CD14-positive monocyte (primary cell): Measurements from ENCODE around the gene KRTAP16-1. TPM values are rescaled to one million over a fixed set of nuclear protein-coding genes. Genes with fewer than 3 reads are reported as not detected.
A peak's percentile ranks its signal among the peaks of the same experiment; 100 is the strongest.

Experiments used
- DNase-seq, 3 donors: peaks; one replicate each; pipeline ENCODE4 v3.0.0-alpha.2; 2011 to 2022
- H2AFZ ChIP-seq: 2 replicates; pipeline ENCODE4 v1.6.0; 2012; ENCODE audit warnings: mild to moderate bottlenecking, low read depth, low read length, inconsistent platforms; ENCODE audit not compliant: insufficient read depth, poor library complexity, severe bottlenecking
- H3K27ac ChIP-seq, 2 donors: 1 replicate in 1 of 2; 2 replicates in 1 of 2; pipeline ENCODE4 v1.5.1; 2012 to 2013; ENCODE audit warnings: low read length in 2 of 2, control low read depth in 1 of 2, inconsistent platforms in 1 of 2, low read depth in 1 of 2, mild to moderate bottlenecking in 1 of 2
- H3K27me3 ChIP-seq, 2 donors: one replicate each; pipeline versions ENCODE4 v1.6.0 to v1.6.1; 2011 to 2013; ENCODE audit warnings: low read length in 2 of 2; ENCODE audit not compliant: control insufficient read depth in 2 of 2, insufficient read depth in 2 of 2
- H3K36me3 ChIP-seq, 2 donors: replicated peaks in 1 of 2; 1 replicate in 1 of 2; 2 replicates in 1 of 2; pipeline versions ENCODE4 v1.5.1 to v1.6.1; 2012 to 2013; ENCODE audit warnings: low read length in 2 of 2, control low read depth in 1 of 2, inconsistent platforms in 1 of 2, mild to moderate bottlenecking in 1 of 2; ENCODE audit not compliant: insufficient read depth in 2 of 2, control insufficient read depth in 1 of 2
- H3K4me1 ChIP-seq, 2 donors: 1 replicate in 1 of 2; 2 replicates in 1 of 2; pipeline versions ENCODE4 v1.5.1 to v1.6.1; 2012 to 2013; ENCODE audit warnings: low read length in 2 of 2, control low read depth in 1 of 2, inconsistent platforms in 1 of 2, mild to moderate bottlenecking in 1 of 2, moderate library complexity in 1 of 2; ENCODE audit not compliant: insufficient read depth in 2 of 2, control insufficient read depth in 1 of 2
- H3K4me2 ChIP-seq: replicated peaks from 2 replicates; pipeline ENCODE3; 2012; ENCODE audit warnings: low read length, moderate library complexity, mild to moderate bottlenecking; ENCODE audit not compliant: poor library complexity, severe bottlenecking; ENCODE audit errors: extremely low read depth
- H3K4me3 ChIP-seq, 3 experiments: fragments of 200-600 bp in 1 of 3; sonication (generic) in 1 of 3; replicated peaks in 1 of 3; 1 replicate in 2 of 3; 2 replicates in 1 of 3; pipeline ENCODE4 v1.5.1; 2011 to 2013; ENCODE audit warnings: low read length in 3 of 3, mild to moderate bottlenecking in 3 of 3, control low read depth in 2 of 3, low read depth in 2 of 3, inconsistent platforms in 1 of 3, moderate library complexity in 1 of 3
- H3K79me2 ChIP-seq: 2 replicates; pipeline ENCODE4 v1.6.0; 2012; ENCODE audit warnings: mild to moderate bottlenecking, control low read depth, inconsistent platforms, low read length, moderate library complexity; ENCODE audit not compliant: insufficient read depth
- H3K9ac ChIP-seq: 2 replicates; pipeline ENCODE4 v1.6.0; 2017; ENCODE audit warnings: low read length, mild to moderate bottlenecking; ENCODE audit not compliant: insufficient read depth, poor library complexity, severe bottlenecking
- H3K9me3 ChIP-seq, 2 donors: replicated peaks in 1 of 2; 1 replicate in 1 of 2; 2 replicates in 1 of 2; pipeline versions ENCODE4 v1.5.1 to v1.6.1; 2012 to 2013; ENCODE audit warnings: low read length in 2 of 2, control low read depth in 1 of 2; ENCODE audit not compliant: control insufficient read depth in 1 of 2, insufficient read depth in 1 of 2
- H4K20me1 ChIP-seq: 2 replicates; pipeline ENCODE4 v1.6.0; 2012; ENCODE audit warnings: mild to moderate bottlenecking, low read length, control low read depth, moderate library complexity; ENCODE audit not compliant: insufficient read depth
- H3K27ac Mint-ChIP-seq, 7 donors: one replicate each; pipeline ENCODE4 v1.8.0; 2020; ENCODE audit warnings: mild to moderate bottlenecking in 7 of 7, mixed read lengths in 7 of 7, moderate library complexity in 6 of 7, inconsistent platforms in 2 of 7
- H3K27me3 Mint-ChIP-seq, 3 donors: one replicate each; pipeline ENCODE4 v1.8.0; 2021 to 2022; ENCODE audit warnings: low read depth in 3 of 3, mild to moderate bottlenecking in 3 of 3, mixed read lengths in 3 of 3, moderate library complexity in 3 of 3, inconsistent platforms in 1 of 3
- H3K36me3 Mint-ChIP-seq, 2 donors: one replicate each; pipeline ENCODE4 v1.8.0; 2020; ENCODE audit warnings: mixed read lengths in 2 of 2, inconsistent platforms in 1 of 2, mild to moderate bottlenecking in 1 of 2
- H3K4me1 Mint-ChIP-seq: one replicate; pipeline ENCODE4 v1.8.0; 2020; ENCODE audit warnings: mild to moderate bottlenecking, mixed read lengths
- H3K4me3 Mint-ChIP-seq, 2 donors: one replicate each; pipeline ENCODE4 v1.8.0; 2020; ENCODE audit warnings: mild to moderate bottlenecking in 2 of 2, mixed read lengths in 2 of 2, moderate library complexity in 1 of 2
- H3K9me3 Mint-ChIP-seq, 7 donors: one replicate each; pipeline ENCODE4 v1.8.0; 2020 to 2022; ENCODE audit warnings: mixed read lengths in 7 of 7, mild to moderate bottlenecking in 6 of 7, moderate library complexity in 6 of 7, inconsistent platforms in 2 of 7
- CTCF ChIP-seq: fragments of 200-600 bp; IDR thresholded peaks from one replicate; pipeline ENCODE4 v1.8.0; 2022; ENCODE audit warnings: antibody characterized with exemption, mild to moderate bottlenecking
- whole genome bisulfite sequencing: methylation state at CpG from one replicate; pipeline ENCODE4 v1.1.5; 2013; ENCODE audit warnings: missing lambda C conversion rate; ENCODE audit not compliant: insufficient coverage; 5-methylcytosine and 5-hydroxymethylcytosine counted together
- intact Hi-C, 2 donors: fragments of 100-400 bp; cut with micrococcal nuclease; formaldehyde crosslinking; loops; one replicate each; pipeline versions ENCODE4 v1.15.0 to v1.15.1; 2023
- polyA plus RNA-seq, 3 donors: library from polyadenylated mRNA; depleted of rRNA in 1 of 3; unstranded in 2 of 3; stranded (reverse) in 1 of 3; fragments of 300-500 nt in 2 of 3; fragments of >200 nt in 1 of 3; fragmentation: Illumina TruSeq in 2 of 3; gene quantifications; 1 replicate in 2 of 3; 2 replicates in 1 of 3; pipeline ENCODE4 v1.2.3, GENCODE V29; 2012 to 2021

The KRTAP16-1 gene
- polyA plus RNA-seq, 3 donors = not detected

- no peak overlapping the region for H3K27ac Mint-ChIP-seq
- peaks cover 0 to 10% (median 4%) of the 10 kb centered on the region in 3 donors for H3K27me3 Mint-ChIP-seq
- H4K20me1 ChIP-seq = no peaks in the 10 kb centered on the region
- no peaks in the 10 kb centered on the region for H3K27me3 ChIP-seq
- H3K36me3 ChIP-seq = no peaks in the 10 kb centered on the region
- no peak overlapping the region for H3K4me3 ChIP-seq
- no peak overlapping the region for H3K27ac ChIP-seq
- no peaks in the 10 kb centered on the region for H3K79me2 ChIP-seq
- H3K4me3 Mint-ChIP-seq = no peak overlapping the region
- H3K9me3 ChIP-seq = peaks cover 0 to 2% of the 10 kb centered on the region in 2 donors
- peaks cover 0 to 12% (median 3%) of the 10 kb centered on the region in 7 donors for H3K9me3 Mint-ChIP-seq
- 55% methylated on average over 4 of the region's 5 CpGs for WGBS
- H3K4me1 Mint-ChIP-seq = peaks cover 20% of the 10 kb centered on the region
- H3K4me1 ChIP-seq = peaks cover 17 to 18% of the 10 kb centered on the region in 2 donors
- no peak for TF ChIP-seq CTCF
- H3K9ac ChIP-seq = no peak overlapping the region
- H3K4me2 ChIP-seq = no peak overlapping the region
- intact Hi-C loops = no loop called here
- no peaks in the 10 kb centered on the region for H3K36me3 Mint-ChIP-seq
- no peak overlapping the region for H2AFZ ChIP-seq
- no peak for DNase-seq
Observed at GRCh38 chr17:41301204-41301790, 7.8 kb downstream of the KRTAP16-1 start.

- Mint-ChIP-seq H3K4me1 (peaks cover 17% of the 10 kb centered on the region), H3K4me3 (no peak overlapping the region), H3K9me3 (peaks cover 0 to 12% (median 3%) of the 10 kb centered on the region in 7 donors), H3K36me3 (no peaks in the 10 kb centered on the region), H3K27me3 (peaks cover 1 to 12% (median 3%) of the 10 kb centered on the region in 3 donors), H3K27ac (peak overlapping the region in 1 of 7 donors; percentile 50)
- intact Hi-C loops = no loop called here
- H3K79me2 ChIP-seq = no peaks in the 10 kb centered on the region
- no peaks in the 10 kb centered on the region for H3K36me3 ChIP-seq
- H4K20me1 ChIP-seq = no peaks in the 10 kb centered on the region
- peaks cover 0 to 2% of the 10 kb centered on the region in 2 donors for H3K9me3 ChIP-seq
- DNase-seq = no peak
- 93% methylated on average over 10 of the region's 20 CpGs for WGBS
- H3K4me1 ChIP-seq = peaks cover 14 to 15% of the 10 kb centered on the region in 2 donors
- H3K4me2 ChIP-seq = no peak overlapping the region
- no peak overlapping the region for H2AFZ ChIP-seq
- no peak overlapping the region for H3K9ac ChIP-seq
- H3K27me3 ChIP-seq = no peaks in the 10 kb centered on the region
- no peak overlapping the region for H3K27ac ChIP-seq
- H3K4me3 ChIP-seq = no peak overlapping the region
- no peak for TF ChIP-seq CTCF
Observed at GRCh38 chr17:41298458-41299135, 10.5 kb downstream of the KRTAP16-1 start.
